ENCODE results near the gene RNU4-1. TPM values are rescaled to one million over a fixed set of nuclear protein-coding genes. Genes with fewer than 3 reads are reported as not detected.

RNU4-1 gene
- total and polyA plus RNA-seq, 10 of the 15 experiments (the other 5 are each of a cell fraction or from before 2014, with no cell fraction given), result under 0.01 to 15,332 (median 7.1) TPM; not detected in 3

DNA sequence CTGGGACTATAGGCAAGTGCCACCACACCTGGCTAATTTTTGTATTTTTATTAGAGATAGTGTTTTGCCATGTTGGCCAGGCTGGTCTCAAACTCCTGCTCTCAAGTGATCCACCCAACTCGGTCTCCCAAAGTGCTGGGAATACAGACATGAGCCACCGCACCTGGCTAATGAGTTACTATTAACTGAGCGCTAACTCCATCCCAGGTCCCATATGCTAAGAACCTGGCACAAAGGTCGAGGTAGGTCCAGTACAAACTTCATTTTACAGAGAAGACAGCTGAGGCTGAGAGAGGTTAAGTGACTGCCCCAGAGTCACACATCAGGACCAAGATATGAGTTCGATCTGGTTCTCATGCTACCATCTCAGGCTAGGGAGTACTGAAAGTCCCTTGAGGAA lies 39.0 kb upstream of the RNU4-1 start:
- H3K9ac ChIP-seq (ENCODE audit: control insufficient read depth, insufficient read depth, low read length), result no peak overlapping the region
- H3K9me3 ChIP-seq (replicated peaks; ENCODE audit: control insufficient read depth, insufficient read depth, low read length), result peaks cover 4% of the 10 kb centered on the region; the same call in 2 of the 3 replicates
- H3K36me3 ChIP-seq (ENCODE audit: control insufficient read depth in 2 of 2, insufficient read depth in 2 of 2, low read length in 1 of 2), result no peaks in the 10 kb centered on the region
- no peaks in the 10 kb centered on the region for H4K20me1 ChIP-seq (ENCODE audit: control insufficient read depth, insufficient read depth)
- H3K27ac ChIP-seq (ENCODE audit: control insufficient read depth, insufficient read depth), result no peak overlapping the region
- BruUV-seq (replicated peaks), result no TSS peak
- ChIA-PET RAD21 (ENCODE audit: unreplicated experiment) (no interaction called here), SMC1A (ENCODE audit: uncharacterized antibody, unreplicated experiment) (no interaction called here), CTCF (interaction anchor here (0.8 kb wide), 1 partner anchor 98 kb away, joined by 4 read pairs; no protein-coding TSS in a partner anchor), POLR2A (interaction anchor here (0.6 kb wide), 1 partner anchor 317 kb away, joined by 5 read pairs; no protein-coding TSS in a partner anchor)
- ATAC-seq (no peak), DNase-seq (ENCODE audit: low read depth, low spot score) (no peak), FAIRE-seq (no peak)
- no peaks in the 10 kb centered on the region for H3K79me2 ChIP-seq (ENCODE audit: control insufficient read depth, insufficient read depth, low read length)
- no peaks in the 10 kb centered on the region for H3K4me1 ChIP-seq (ENCODE audit: control insufficient read depth, insufficient read depth, low read length)
- 41% methylated on average over 5 of the region's 5 CpGs for WGBS (ENCODE audit: insufficient coverage, insufficient replicate concordance, low lambda C conversion rate, missing lambda C conversion rate)
- H3K27me3 ChIP-seq (replicated peaks in 1 of 2; ENCODE audit: control insufficient read depth in 2 of 2, insufficient read depth in 2 of 2, low read length in 1 of 2), result no peaks in the 10 kb centered on the region; a peak in 1 of 4 replicates
- no peak for TF ChIP-seq NFYB (IDR thresholded peaks at IDR 0.05; ENCODE audit: insufficient read depth, low read depth, low read length)
- TF ChIP-seq MEF2A (IDR thresholded peaks at IDR 0.05; ENCODE audit: insufficient read depth, low read depth, low read length), result no peak
- TF ChIP-seq, protein P1, sequence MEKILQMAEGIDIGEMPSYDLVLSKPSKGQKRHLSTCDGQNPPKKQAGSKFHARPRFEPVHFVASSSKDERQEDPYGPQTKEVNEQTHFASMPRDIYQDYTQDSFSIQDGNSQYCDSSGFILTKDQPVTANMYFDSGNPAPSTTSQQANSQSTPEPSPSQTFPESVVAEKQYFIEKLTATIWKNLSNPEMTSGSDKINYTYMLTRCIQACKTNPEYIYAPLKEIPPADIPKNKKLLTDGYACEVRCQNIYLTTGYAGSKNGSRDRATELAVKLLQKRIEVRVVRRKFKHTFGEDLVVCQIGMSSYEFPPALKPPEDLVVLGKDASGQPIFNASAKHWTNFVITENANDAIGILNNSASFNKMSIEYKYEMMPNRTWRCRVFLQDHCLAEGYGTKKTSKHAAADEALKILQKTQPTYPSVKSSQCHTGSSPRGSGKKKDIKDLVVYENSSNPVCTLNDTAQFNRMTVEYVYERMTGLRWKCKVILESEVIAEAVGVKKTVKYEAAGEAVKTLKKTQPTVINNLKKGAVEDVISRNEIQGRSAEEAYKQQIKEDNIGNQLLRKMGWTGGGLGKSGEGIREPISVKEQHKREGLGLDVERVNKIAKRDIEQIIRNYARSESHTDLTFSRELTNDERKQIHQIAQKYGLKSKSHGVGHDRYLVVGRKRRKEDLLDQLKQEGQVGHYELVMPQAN (conservative IDR thresholded peaks at IDR 0.05), result no peak
- H3K4me3 ChIP-seq, result no peak overlapping the region
- intact Hi-C loops (cut with micrococcal nuclease; ENCODE audit: unreplicated experiment), result no loop called here
- H3K4me2 ChIP-seq (ENCODE audit: control insufficient read depth, insufficient read depth), result no peak overlapping the region
- in situ Hi-C loops (cut with MboI), result no loop called here
- no peak overlapping the region for H2AFZ ChIP-seq (ENCODE audit: control insufficient read depth, low read depth, low read length)

DNA sequence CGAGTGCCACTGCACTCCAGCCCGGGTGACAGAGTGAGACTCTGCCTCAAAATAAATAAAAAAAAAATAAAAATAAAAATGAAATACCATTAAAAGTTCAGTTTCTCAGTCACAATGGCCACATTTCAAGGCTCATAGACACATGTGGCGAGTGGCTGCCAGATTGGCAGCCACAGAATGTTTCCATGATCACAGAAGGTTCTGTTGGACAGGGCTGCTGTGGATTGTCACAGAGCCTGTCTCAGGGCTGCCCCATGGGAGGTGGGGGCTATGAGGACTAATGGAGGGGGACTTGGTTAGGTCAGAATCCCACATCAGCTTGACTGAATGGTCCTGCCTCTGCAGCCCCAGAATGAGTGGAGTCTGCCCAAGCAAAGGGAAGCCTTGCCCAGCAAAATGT lies 38.4 kb upstream of the RNU4-1 start:
- POLR2A ChIA-PET, result interaction anchor here (0.6 kb wide), 1 partner anchor 100 kb away, joined by 5 read pairs; no protein-coding TSS in a partner anchor
- CTCF ChIA-PET, result no interaction called here
- TF ChIP-seq IRF4 (IDR thresholded peaks at IDR 0.05; ENCODE audit: low read depth, low read length), result no peak
- no peak for TF ChIP-seq NR2C2 (IDR thresholded peaks at IDR 0.05; ENCODE audit: borderline replicate concordance, control insufficient read depth, insufficient read length, low read depth)
- no peak for TF ChIP-seq RAD51 (IDR thresholded peaks at IDR 0.05)
- no peak for TF ChIP-seq EGR1 (IDR thresholded peaks at IDR 0.05; ENCODE audit: borderline replicate concordance in 1 of 2, low read depth in 2 of 2, low read length in 2 of 2)
- TF ChIP-seq, protein P2, sequence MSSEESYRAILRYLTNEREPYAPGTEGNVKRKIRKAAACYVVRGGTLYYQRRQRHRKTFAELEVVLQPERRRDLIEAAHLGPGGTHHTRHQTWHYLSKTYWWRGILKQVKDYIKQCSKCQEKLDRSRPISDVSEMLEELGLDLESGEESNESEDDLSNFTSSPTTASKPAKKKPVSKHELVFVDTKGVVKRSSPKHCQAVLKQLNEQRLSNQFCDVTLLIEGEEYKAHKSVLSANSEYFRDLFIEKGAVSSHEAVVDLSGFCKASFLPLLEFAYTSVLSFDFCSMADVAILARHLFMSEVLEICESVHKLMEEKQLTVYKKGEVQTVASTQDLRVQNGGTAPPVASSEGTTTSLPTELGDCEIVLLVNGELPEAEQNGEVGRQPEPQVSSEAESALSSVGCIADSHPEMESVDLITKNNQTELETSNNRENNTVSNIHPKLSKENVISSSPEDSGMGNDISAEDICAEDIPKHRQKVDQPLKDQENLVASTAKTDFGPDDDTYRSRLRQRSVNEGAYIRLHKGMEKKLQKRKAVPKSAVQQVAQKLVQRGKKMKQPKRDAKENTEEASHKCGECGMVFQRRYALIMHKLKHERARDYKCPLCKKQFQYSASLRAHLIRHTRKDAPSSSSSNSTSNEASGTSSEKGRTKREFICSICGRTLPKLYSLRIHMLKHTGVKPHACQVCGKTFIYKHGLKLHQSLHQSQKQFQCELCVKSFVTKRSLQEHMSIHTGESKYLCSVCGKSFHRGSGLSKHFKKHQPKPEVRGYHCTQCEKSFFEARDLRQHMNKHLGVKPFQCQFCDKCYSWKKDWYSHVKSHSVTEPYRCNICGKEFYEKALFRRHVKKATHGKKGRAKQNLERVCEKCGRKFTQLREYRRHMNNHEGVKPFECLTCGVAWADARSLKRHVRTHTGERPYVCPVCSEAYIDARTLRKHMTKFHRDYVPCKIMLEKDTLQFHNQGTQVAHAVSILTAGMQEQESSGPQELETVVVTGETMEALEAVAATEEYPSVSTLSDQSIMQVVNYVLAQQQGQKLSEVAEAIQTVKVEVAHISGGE (CRISPR knock-in tag; IDR thresholded peaks at IDR 0.05), result no peak
- TF ChIP-seq EZH2 (IDR thresholded peaks at IDR 0.05; ENCODE audit: borderline replicate concordance, control insufficient read depth, low read depth, low read length), result no peak
- TF ChIP-seq PAX8 (IDR thresholded peaks at IDR 0.05), result no peak
- no peak for TF ChIP-seq POLR2AphosphoS5 (IDR thresholded peaks at IDR 0.05; ENCODE audit: low read length)
- TF ChIP-seq MYB (IDR thresholded peaks at IDR 0.05; ENCODE audit: borderline replicate concordance, low read depth, low read length), result no peak

More for the DNA sequence above, 38.4 kb upstream of the RNU4-1 start:
- no TSS peak for BruUV-seq (replicated peaks)
- Histone ChIP-seq H3K27ac (ENCODE audit: control insufficient read depth, insufficient read depth) (no peak overlapping the region), H3K4me2 (ENCODE audit: control insufficient read depth, insufficient read depth) (no peak overlapping the region), H2AFZ (ENCODE audit: control insufficient read depth, low read depth, low read length) (no peak overlapping the region), H4K20me1 (ENCODE audit: control insufficient read depth, insufficient read depth) (no peaks in the 10 kb centered on the region), H3K79me2 (ENCODE audit: control insufficient read depth, insufficient read depth, low read length) (no peaks in the 10 kb centered on the region), H3K9me3 (replicated peaks; ENCODE audit: control insufficient read depth, insufficient read depth, low read length) (peaks cover 2% of the 10 kb centered on the region; the same call in 2 of the 3 replicates), H3K4me3 (no peak overlapping the region), H3K27me3 (replicated peaks in 1 of 2; ENCODE audit: control insufficient read depth in 2 of 2, insufficient read depth in 2 of 2, low read length in 1 of 2) (no peaks in the 10 kb centered on the region; a peak in 1 of 4 replicates), H3K4me1 (ENCODE audit: control insufficient read depth, insufficient read depth, low read length) (no peaks in the 10 kb centered on the region), H3K36me3 (ENCODE audit: control insufficient read depth in 2 of 2, insufficient read depth in 2 of 2, low read length in 1 of 2) (no peaks in the 10 kb centered on the region), H3K9ac (ENCODE audit: control insufficient read depth, insufficient read depth, low read length) (no peak overlapping the region)
- FAIRE-seq (no peak), DNase-seq (ENCODE audit: low read depth, low spot score) (no peak), ATAC-seq (no peak)
- ChIA-PET RAD21 (ENCODE audit: unreplicated experiment) (no interaction called here), SMC1A (ENCODE audit: uncharacterized antibody, unreplicated experiment) (no interaction called here)
- intact Hi-C loops (cut with micrococcal nuclease; ENCODE audit: unreplicated experiment) (no loop called here), in situ Hi-C loops (cut with MboI) (no loop called here)
- 60% methylated on average over 3 of the region's 3 CpGs for WGBS (ENCODE audit: insufficient coverage, insufficient replicate concordance, low lambda C conversion rate, missing lambda C conversion rate)

Measured in GM12878 (cell line).